Osteocyte (in vitro differentiated cells): ENCODE data around the gene KCNIP4. TPM values are rescaled to one million over a fixed set of nuclear protein-coding genes. Genes with fewer than 3 reads are reported as not detected.

Experiments
- DNase-seq: peaks from one replicate; pipeline ENCODE4 v3.0.0; 2021; ENCODE audit warnings: mixed read lengths; ENCODE audit not compliant: unreplicated experiment; ENCODE audit errors: extremely low spot score
- H3K27ac Mint-ChIP-seq: one replicate; pipeline ENCODE4 v1.8.0; 2021; ENCODE audit warnings: mild to moderate bottlenecking, mixed read lengths; ENCODE audit not compliant: unreplicated experiment
- H3K27me3 Mint-ChIP-seq: one replicate; pipeline ENCODE4 v1.8.0; 2021; ENCODE audit warnings: mixed read lengths; ENCODE audit not compliant: unreplicated experiment
- H3K36me3 Mint-ChIP-seq: one replicate; pipeline ENCODE4 v1.8.0; 2021; ENCODE audit warnings: mixed read lengths; ENCODE audit not compliant: unreplicated experiment
- H3K4me1 Mint-ChIP-seq: one replicate; pipeline ENCODE4 v1.8.0; 2021; ENCODE audit warnings: mixed read lengths; ENCODE audit not compliant: unreplicated experiment
- H3K4me3 Mint-ChIP-seq: one replicate; pipeline ENCODE4 v1.8.0; 2021; ENCODE audit warnings: mild to moderate bottlenecking, moderate library complexity, mixed read lengths; ENCODE audit not compliant: unreplicated experiment
- H3K9me3 Mint-ChIP-seq: one replicate; pipeline ENCODE4 v1.8.0; 2021; ENCODE audit warnings: mixed read lengths; ENCODE audit not compliant: unreplicated experiment
- total RNA-seq: library from RNA; stranded (reverse); gene quantifications from 2 replicates; pipeline ENCODE4 v1.2.1, GENCODE V29; 2021
- TF ChIP-seq, protein P1 (sequence below): fragments of 200-600 bp; sonication (generic); IDR thresholded peaks from 2 replicates; pipeline ENCODE4 v1.5.0; 2021; ENCODE audit warnings: antibody characterized with exemption, mild to moderate bottlenecking, moderate library complexity

KCNIP4 gene
- total RNA-seq, 1 donor from 2014 or later: 0.24 TPM

DNA sequence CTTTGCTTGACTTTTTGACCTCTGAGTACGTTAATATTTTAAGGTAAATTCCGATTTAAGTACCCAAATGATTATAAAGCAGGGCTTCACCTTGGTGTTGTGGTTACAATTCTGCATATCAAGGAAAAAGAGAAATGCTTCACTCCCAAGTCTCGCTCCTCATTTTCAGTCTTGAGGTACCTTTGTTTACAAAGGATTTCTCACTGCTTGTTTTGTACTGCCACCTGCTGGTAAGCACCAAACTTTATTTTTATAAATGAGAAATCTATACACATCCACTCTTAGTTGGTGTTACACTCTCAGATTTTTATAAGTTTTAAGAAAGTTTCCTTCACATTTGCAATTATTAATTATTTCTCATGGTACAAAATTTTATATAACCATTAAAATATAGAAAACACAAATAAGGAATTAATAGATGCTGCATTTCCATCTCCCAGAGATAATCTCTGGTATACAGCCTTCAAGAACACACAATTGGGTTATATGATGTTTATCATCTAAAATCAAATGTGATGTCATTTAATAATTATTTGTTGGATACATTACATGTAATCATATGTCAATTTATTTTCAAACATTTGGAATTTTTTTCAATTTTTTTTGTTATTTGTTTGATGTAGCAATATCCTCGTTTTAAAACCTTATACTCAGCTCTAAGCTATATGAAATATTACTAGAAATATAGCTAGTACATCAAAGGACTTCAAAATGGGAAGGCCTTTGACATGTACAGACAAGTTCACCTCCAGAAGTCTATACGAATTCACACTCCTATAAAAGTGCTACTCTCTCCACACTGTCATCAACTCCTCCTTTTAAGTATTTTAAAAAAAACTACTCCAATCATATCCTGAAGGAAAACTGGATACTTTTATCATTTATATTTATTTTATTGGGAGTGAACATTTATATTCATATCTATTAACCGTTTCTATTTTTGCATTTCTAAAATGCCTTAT, 179.9 kb downstream of the KCNIP4 start:
- H3K36me3 Mint-ChIP-seq: no peaks in the 10 kb centered on the region
- peaks cover 10% of the 10 kb centered on the region for H3K9me3 Mint-ChIP-seq
- peak overlapping the region; percentile 27 for H3K4me3 Mint-ChIP-seq
- TF ChIP-seq, protein P1, sequence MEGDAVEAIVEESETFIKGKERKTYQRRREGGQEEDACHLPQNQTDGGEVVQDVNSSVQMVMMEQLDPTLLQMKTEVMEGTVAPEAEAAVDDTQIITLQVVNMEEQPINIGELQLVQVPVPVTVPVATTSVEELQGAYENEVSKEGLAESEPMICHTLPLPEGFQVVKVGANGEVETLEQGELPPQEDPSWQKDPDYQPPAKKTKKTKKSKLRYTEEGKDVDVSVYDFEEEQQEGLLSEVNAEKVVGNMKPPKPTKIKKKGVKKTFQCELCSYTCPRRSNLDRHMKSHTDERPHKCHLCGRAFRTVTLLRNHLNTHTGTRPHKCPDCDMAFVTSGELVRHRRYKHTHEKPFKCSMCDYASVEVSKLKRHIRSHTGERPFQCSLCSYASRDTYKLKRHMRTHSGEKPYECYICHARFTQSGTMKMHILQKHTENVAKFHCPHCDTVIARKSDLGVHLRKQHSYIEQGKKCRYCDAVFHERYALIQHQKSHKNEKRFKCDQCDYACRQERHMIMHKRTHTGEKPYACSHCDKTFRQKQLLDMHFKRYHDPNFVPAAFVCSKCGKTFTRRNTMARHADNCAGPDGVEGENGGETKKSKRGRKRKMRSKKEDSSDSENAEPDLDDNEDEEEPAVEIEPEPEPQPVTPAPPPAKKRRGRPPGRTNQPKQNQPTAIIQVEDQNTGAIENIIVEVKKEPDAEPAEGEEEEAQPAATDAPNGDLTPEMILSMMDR: peak; percentile 81
- peaks cover 12% of the 10 kb centered on the region for H3K4me1 Mint-ChIP-seq
- peaks cover 25% of the 10 kb centered on the region for H3K27me3 Mint-ChIP-seq
- DNase-seq: no peak
- H3K27ac Mint-ChIP-seq: no peak overlapping the region

DNA sequence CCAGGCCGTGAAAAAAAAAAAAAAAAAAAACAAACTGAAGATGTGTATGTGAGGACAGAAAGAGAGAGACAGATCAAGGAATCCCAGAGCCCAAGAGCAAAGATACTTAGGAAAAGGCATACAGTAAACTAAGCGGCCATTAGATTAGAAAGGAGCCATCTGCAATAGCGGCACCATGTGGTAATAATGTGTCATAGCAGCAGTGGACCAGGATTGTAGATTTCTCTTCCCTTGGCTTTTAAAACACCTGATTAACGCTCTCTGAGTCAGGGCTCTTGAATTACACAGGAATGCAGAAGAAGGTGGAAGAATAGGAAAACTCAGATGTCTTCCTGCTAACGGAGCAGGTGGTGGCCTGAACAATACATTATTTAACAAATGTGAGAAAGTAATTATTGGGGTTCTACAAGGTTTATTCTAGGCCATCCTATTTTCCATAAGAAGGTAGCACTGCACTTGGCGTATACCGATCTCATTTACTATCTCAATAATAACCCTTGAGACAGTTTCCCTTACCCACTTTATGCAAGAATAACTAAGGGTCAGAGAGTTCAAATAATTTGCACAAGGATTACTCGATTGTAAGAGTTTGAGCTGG, 182.7 kb downstream of the KCNIP4 start:
- Mint-ChIP-seq H3K27me3 (peaks cover 31% of the 10 kb centered on the region), H3K4me3 (no peak overlapping the region), H3K4me1 (peaks cover 12% of the 10 kb centered on the region), H3K27ac (no peak overlapping the region), H3K36me3 (no peaks in the 10 kb centered on the region), H3K9me3 (peaks cover 2% of the 10 kb centered on the region)
- TF ChIP-seq, protein P1: peak; percentile 87
- DNase-seq: no peak

DNA sequence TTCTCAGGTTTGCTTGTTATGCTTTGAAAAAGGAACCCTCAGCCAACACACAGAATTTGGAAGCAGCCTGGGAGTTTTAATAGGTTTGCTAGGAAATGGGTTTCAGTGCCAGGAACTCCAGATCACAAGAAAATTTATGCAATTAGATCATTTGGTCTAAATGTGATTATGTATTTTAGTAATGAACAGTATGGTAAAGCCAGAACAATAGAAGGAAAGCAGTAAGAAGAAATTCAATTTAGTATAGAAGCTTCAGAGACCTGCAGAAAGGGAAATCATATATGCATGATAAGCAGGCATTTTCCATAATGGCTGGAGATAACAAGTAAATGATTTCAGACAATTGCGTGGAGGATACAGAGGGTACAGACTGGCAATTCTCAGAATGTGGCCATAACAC, 184.7 kb downstream of the KCNIP4 start:
- TF ChIP-seq, protein P1: no peak
- H3K4me1 Mint-ChIP-seq: peaks cover 3% of the 10 kb centered on the region
- no peaks in the 10 kb centered on the region for H3K36me3 Mint-ChIP-seq
- no peak for DNase-seq
- no peaks in the 10 kb centered on the region for H3K9me3 Mint-ChIP-seq
- peaks cover 40% of the 10 kb centered on the region for H3K27me3 Mint-ChIP-seq
- H3K4me3 Mint-ChIP-seq: no peak overlapping the region
- H3K27ac Mint-ChIP-seq: no peak overlapping the region

DNA sequence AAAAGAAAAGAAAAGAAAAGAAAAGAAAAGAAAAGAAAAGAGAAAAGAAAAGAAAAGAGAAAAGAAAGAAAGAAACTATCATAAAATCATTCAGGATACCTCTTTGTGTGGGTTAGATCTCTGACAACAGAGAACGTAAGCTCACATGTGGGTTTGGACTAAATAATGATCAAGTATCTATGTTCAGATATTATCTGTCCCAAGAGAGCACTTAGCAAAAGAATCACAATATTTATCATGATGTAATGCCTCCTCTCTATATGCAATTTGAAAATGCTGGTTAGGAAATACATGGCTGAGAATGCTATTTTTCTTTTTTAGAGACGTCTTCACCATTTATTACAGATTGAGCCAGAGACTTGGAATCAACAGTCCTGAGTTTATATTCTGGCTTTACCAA, 191.3 kb downstream of the KCNIP4 start:
- TF ChIP-seq, protein P1: no peak
- Mint-ChIP-seq H3K36me3 (no peaks in the 10 kb centered on the region), H3K4me1 (peaks cover 7% of the 10 kb centered on the region), H3K9me3 (no peaks in the 10 kb centered on the region), H3K27me3 (peaks cover 16% of the 10 kb centered on the region), H3K4me3 (no peak overlapping the region), H3K27ac (no peak overlapping the region)
- DNase-seq: no peak

DNA sequence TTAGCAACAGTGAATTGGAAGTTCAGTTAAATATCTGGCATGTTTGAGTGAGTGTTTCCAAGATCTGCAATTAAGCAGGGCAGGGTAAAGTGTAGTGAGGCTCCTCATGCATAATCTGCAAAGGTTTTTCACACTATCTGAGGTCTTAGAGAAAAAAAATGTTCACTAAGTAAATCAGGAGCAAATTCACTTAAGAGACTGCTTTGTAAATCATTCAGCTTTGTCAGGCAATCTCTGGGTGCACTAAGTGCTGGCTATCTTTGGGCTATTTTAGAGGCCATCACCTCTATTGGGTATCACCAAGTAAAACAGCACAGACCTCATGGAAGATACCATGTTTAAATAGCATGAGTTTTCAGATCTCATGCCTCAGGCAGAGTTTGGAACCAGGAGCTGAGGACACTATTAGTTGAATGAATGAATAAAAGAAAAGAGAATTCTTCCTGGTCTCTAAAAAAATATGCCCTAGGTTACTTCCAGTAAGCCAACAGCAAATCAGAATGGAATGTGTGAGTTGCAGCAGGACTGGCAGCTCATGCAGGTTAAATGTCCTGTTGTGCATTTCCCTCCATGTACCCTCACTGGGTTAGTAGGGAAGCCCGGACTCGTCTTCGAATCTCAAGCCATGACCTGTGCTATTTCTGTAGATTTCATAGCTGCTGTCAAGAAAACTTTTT, 195.3 kb downstream of the KCNIP4 start:
- Mint-ChIP-seq H3K36me3 (no peaks in the 10 kb centered on the region), H3K27me3 (peaks cover 24% of the 10 kb centered on the region), H3K4me1 (peaks cover 8% of the 10 kb centered on the region), H3K27ac (no peak overlapping the region), H3K4me3 (no peak overlapping the region), H3K9me3 (no peaks in the 10 kb centered on the region)
- DNase-seq: no peak
- TF ChIP-seq, protein P1: no peak
